Stromal cell of bone marrow (primary cell): Measurements from ENCODE around the gene DEFB121.

Source experiments
- DNase-seq: peaks from one replicate; pipeline ENCODE4 v3.0.0-alpha.2; 2012; ENCODE audit warnings: low read depth

Gene DEFB121

GRCh38 chr20:31363295-31363694, 42.7 kb downstream of the DEFB121 start:
- no peak for DNase-seq

GRCh38 chr20:31355981-31356380, 50.0 kb downstream of the DEFB121 start:
- no peak for DNase-seq
